ENCODE measurements around the gene SIRT6. TPM values are rescaled to one million over a fixed set of nuclear protein-coding genes. Genes with fewer than 3 reads are reported as not detected.
A peak's percentile ranks its signal among the peaks of the same experiment; 100 is the strongest.
"Not testable (repeated sequence)": the region's sequence is repeated elsewhere in the genome, so short reads cannot be mapped to it uniquely, and the experiment has no call there.

SIRT6 gene
- total RNA-seq (2014; rRNA removed; shearing (Covaris generic)) = 18.4 and 25.9 TPM in 2 replicates

- DNase-seq (ENCODE audit: low read depth in 1 of 2, low spot score in 2 of 2) = peak; percentile 94 to 96
- Histone ChIP-seq H3K4me3 (peak within 1 kb of the TSS; percentile 81), H3K27me3 (replicated peaks) (no peaks in the 10 kb centered on the region), H3K4me1 (replicated peaks) (peaks cover 5% of the 10 kb centered on the region; the same call in 1 of the 2 replicates), H3K9me3 (replicated peaks) (no peaks in the 10 kb centered on the region), H3K27ac (peak within 1 kb of the TSS; percentile 49), H3K36me3 (peaks cover 28% of the 10 kb centered on the region)
Observed at GRCh38 chr19:4182084-4182810, at the start of gene SIRT6, which contains the start of gene ANKRD24. TSS of gene SIRT6 (minus strand) at chr19:4182563. CDS start at chr19:4182539, 24 bp downstream. TSS of gene ANKRD24 (plus strand) at chr19:4182689. CDS start at chr19:4186426, 3,737 bp downstream.

GRCh38 chr19:4232139-4232538 lies 49.8 kb upstream of the SIRT6 start:
- DNase-seq (ENCODE audit: low read depth in 1 of 2, low spot score in 2 of 2); H3K27me3 ChIP-seq (replicated peaks); H3K36me3 ChIP-seq; H3K4me3 ChIP-seq; H3K27ac ChIP-seq; H3K9me3 ChIP-seq (replicated peaks): not testable (repeated sequence)
- H3K4me1 ChIP-seq (replicated peaks) = peaks cover 11% of the 10 kb centered on the region; the same call in 1 of the 2 replicates

GRCh38 chr19:4231521-4231920 lies 49.2 kb upstream of the SIRT6 start:
- H3K4me3 ChIP-seq; H3K9me3 ChIP-seq (replicated peaks); H3K27me3 ChIP-seq (replicated peaks); H3K27ac ChIP-seq; DNase-seq (ENCODE audit: low read depth in 1 of 2, low spot score in 2 of 2); H3K36me3 ChIP-seq: not testable (repeated sequence)
- peaks cover 11% of the 10 kb centered on the region; the same call in 1 of the 2 replicates for H3K4me1 ChIP-seq (replicated peaks)

GRCh38 chr19:4230237-4230636 lies 47.9 kb upstream of the SIRT6 start:
- H3K27ac ChIP-seq; H3K36me3 ChIP-seq; H3K9me3 ChIP-seq (replicated peaks); DNase-seq (ENCODE audit: low read depth in 1 of 2, low spot score in 2 of 2); H3K4me3 ChIP-seq; H3K27me3 ChIP-seq (replicated peaks): not testable (repeated sequence)
- H3K4me1 ChIP-seq (replicated peaks) = peaks cover 11% of the 10 kb centered on the region; the same call in 1 of the 2 replicates

GRCh38 chr19:4229179-4229931 lies 47.0 kb upstream of the SIRT6 start, which contains the start of gene EBI3:
TSS of gene EBI3 (plus strand) at chr19:4229523. CDS start at chr19:4229551, 28 bp downstream.
- Histone ChIP-seq H3K27me3 (replicated peaks) (peaks cover 7% of the 10 kb centered on the region), H3K36me3 (no peaks in the 10 kb centered on the region), H3K4me1 (replicated peaks) (peaks cover 11% of the 10 kb centered on the region; the same call in 1 of the 2 replicates), H3K9me3 (replicated peaks) (no peaks in the 10 kb centered on the region), H3K4me3 (no peak within 1 kb of the TSS), H3K27ac (no peak within 1 kb of the TSS)
- peak in 1 of 2 experiments; percentile 59 for DNase-seq (ENCODE audit: low read depth in 1 of 2, low spot score in 2 of 2)

- Histone ChIP-seq H3K27ac (no peak overlapping the region), H3K4me3 (no peak overlapping the region), H3K9me3 (replicated peaks) (no peaks in the 10 kb centered on the region), H3K27me3 (replicated peaks) (peaks cover 7% of the 10 kb centered on the region), H3K4me1 (replicated peaks) (peaks cover 11% of the 10 kb centered on the region; the same call in 1 of the 2 replicates), H3K36me3 (no peaks in the 10 kb centered on the region)
- no peak for DNase-seq (ENCODE audit: low read depth in 1 of 2, low spot score in 2 of 2)
Observed at GRCh38 chr19:4228765-4229178, 46.4 kb upstream of the SIRT6 start.

- Histone ChIP-seq H3K9me3 (replicated peaks) (no peaks in the 10 kb centered on the region), H3K27ac (no peak overlapping the region), H3K27me3 (replicated peaks) (peaks cover 7% of the 10 kb centered on the region), H3K36me3 (no peaks in the 10 kb centered on the region), H3K4me3 (no peak overlapping the region), H3K4me1 (replicated peaks) (peaks cover 11% of the 10 kb centered on the region; the same call in 1 of the 2 replicates)
- no peak for DNase-seq (ENCODE audit: low read depth in 1 of 2, low spot score in 2 of 2)
Observed at GRCh38 chr19:4227771-4228170, 45.4 kb upstream of the SIRT6 start.

GRCh38 chr19:4225885-4226284 lies 43.5 kb upstream of the SIRT6 start:
- DNase-seq (ENCODE audit: low read depth in 1 of 2, low spot score in 2 of 2) = no peak
- Histone ChIP-seq H3K4me1 (replicated peaks) (peaks cover 16% of the 10 kb centered on the region), H3K36me3 (no peaks in the 10 kb centered on the region), H3K27ac (no peak overlapping the region), H3K9me3 (replicated peaks) (no peaks in the 10 kb centered on the region), H3K27me3 (replicated peaks) (peaks cover 7% of the 10 kb centered on the region), H3K4me3 (no peak overlapping the region)

GRCh38 chr19:4224470-4224869 lies 42.1 kb upstream of the SIRT6 start:
- Histone ChIP-seq H3K36me3 (no peaks in the 10 kb centered on the region), H3K4me3 (no peak overlapping the region), H3K27me3 (replicated peaks) (peaks cover 7% of the 10 kb centered on the region), H3K4me1 (replicated peaks) (peaks cover 23% of the 10 kb centered on the region), H3K9me3 (replicated peaks) (no peaks in the 10 kb centered on the region), H3K27ac (no peak overlapping the region)
- DNase-seq (ENCODE audit: low read depth in 1 of 2, low spot score in 2 of 2) = no peak

- Histone ChIP-seq H3K4me1 (replicated peaks) (peaks cover 13% of the 10 kb centered on the region), H3K27ac (no peak overlapping the region), H3K4me3 (no peak overlapping the region), H3K9me3 (replicated peaks) (no peaks in the 10 kb centered on the region), H3K27me3 (replicated peaks) (no peaks in the 10 kb centered on the region), H3K36me3 (no peaks in the 10 kb centered on the region)
- no peak for DNase-seq (ENCODE audit: low read depth in 1 of 2, low spot score in 2 of 2)
Observed at GRCh38 chr19:4220188-4220587, 37.8 kb upstream of the SIRT6 start.

GRCh38 chr19:4218523-4218922 lies 36.2 kb upstream of the SIRT6 start:
- H3K4me1 ChIP-seq (replicated peaks) = peaks cover 13% of the 10 kb centered on the region
- H3K36me3 ChIP-seq; H3K4me3 ChIP-seq; H3K9me3 ChIP-seq (replicated peaks); DNase-seq (ENCODE audit: low read depth in 1 of 2, low spot score in 2 of 2); H3K27ac ChIP-seq: not testable (repeated sequence)
- peaks cover 11% of the 10 kb centered on the region for H3K27me3 ChIP-seq (replicated peaks)

- Histone ChIP-seq H3K4me1 (replicated peaks) (peaks cover 13% of the 10 kb centered on the region), H3K36me3 (no peaks in the 10 kb centered on the region), H3K9me3 (replicated peaks) (no peaks in the 10 kb centered on the region), H3K4me3 (no peak overlapping the region), H3K27me3 (replicated peaks) (peaks cover 17% of the 10 kb centered on the region), H3K27ac (no peak overlapping the region)
- DNase-seq (ENCODE audit: low read depth in 1 of 2, low spot score in 2 of 2) = no peak
Observed at GRCh38 chr19:4217429-4218264, 35.3 kb upstream of the SIRT6 start.

GRCh38 chr19:4216846-4217245 lies 34.5 kb upstream of the SIRT6 start:
- DNase-seq (ENCODE audit: low read depth in 1 of 2, low spot score in 2 of 2) = no peak
- Histone ChIP-seq H3K27me3 (replicated peaks) (peaks cover 24% of the 10 kb centered on the region), H3K4me3 (no peak overlapping the region), H3K27ac (no peak overlapping the region), H3K4me1 (replicated peaks) (peaks cover 13% of the 10 kb centered on the region), H3K36me3 (no peaks in the 10 kb centered on the region), H3K9me3 (replicated peaks) (no peaks in the 10 kb centered on the region)
